GM12891 (cell line): ENCODE measurements around the gene KCTD14.

ENCODE experiments used
- PAX5 ChIP-seq: IDR thresholded peaks from 2 replicates; pipeline ENCODE4 v1.6.1; 2011; ENCODE audit warnings: low read length, moderate library complexity, mild to moderate bottlenecking; ENCODE audit not compliant: insufficient read depth, severe bottlenecking
- TAF1 ChIP-seq: IDR thresholded peaks from 2 replicates; pipeline ENCODE4 v1.6.1; 2011; ENCODE audit warnings: low read depth, low read length, control low read depth

DNA sequence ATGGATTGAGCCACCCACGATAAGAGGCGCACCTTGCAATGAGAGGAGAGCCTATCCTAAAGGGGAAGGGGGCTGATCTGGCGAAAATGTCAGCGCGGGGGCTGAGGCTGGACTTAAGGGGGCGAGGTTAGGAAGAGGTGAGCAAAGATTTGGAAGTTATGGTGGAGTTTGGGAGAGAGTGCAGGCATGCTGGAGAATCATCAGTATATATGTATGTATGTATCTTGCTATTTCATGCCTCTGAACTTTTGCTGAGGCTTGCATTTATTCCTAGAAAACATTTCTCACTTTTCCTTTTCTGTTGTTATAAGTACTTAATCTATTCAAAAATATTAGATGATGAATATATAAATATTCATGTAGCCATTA lies 23.4 kb upstream of the KCTD14 start:
- TF ChIP-seq PAX5 (no peak), TAF1 (no peak)
